Stomach (tissue), 4 donors: Measurements from ENCODE around the gene CIROP.

Experiments
- EP300 ChIP-seq: sonication (generic); formaldehyde crosslinking; IDR thresholded peaks from one replicate; pipeline ENCODE4 v1.6.1; 2017; ENCODE audit warnings: antibody characterized with exemption
- POLR2A ChIP-seq, 4 donors: fragments of 450-650 bp; IDR thresholded peaks; one replicate each; pipeline ENCODE4 v1.6.1; 2016; ENCODE audit warnings: antibody characterized with exemption in 4 of 4, control low read depth in 2 of 4, mild to moderate bottlenecking in 1 of 4, moderate library complexity in 1 of 4
- POLR2AphosphoS5 ChIP-seq, 3 donors: sonication (generic); formaldehyde crosslinking; IDR thresholded peaks; one replicate each; pipeline ENCODE4 v1.6.1; 2016; ENCODE audit warnings: antibody characterized with exemption in 3 of 3
- TF ChIP-seq, protein P1 (sequence below), 7 experiments: fragments of 450-650 bp in 4 of 7; fragments of 200-600 bp in 3 of 7; sonication (generic) in 3 of 7; IDR thresholded peaks; one replicate each; pipeline ENCODE4 v1.5.1; 2016 to 2019; ENCODE audit warnings: antibody characterized with exemption in 7 of 7, control low read depth in 2 of 7, mild to moderate bottlenecking in 1 of 7

DNA sequence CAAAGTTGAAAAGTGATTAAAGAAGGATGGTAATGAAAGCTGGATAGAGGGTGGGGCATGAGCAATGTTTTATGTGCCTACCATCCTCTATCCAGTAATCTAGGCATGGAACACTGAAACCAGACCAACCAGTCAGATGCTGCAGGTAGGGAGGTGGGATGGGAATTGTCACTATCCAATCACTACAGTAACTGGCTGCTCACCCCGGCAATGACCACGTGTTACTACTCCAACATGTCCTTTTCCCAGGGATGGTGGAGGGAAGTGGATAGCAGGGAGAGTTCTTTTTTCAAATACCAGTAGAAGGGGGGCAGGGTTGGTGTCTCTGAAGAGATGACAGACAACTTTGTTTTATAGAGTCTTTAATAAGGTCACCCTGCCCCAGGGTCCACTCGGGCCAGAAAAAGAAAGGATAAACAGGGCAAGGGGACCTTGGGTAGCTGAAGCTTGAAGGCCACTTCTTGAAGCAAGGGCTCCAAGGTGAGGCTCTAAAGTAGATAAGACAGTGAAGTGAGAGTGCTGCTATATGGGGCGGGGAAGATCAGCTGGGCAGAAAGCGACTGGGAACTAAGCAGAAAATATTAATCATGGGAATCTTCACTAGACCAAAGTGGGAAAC is 32.8 kb downstream of the CIROP start:
- TF ChIP-seq, protein P1, sequence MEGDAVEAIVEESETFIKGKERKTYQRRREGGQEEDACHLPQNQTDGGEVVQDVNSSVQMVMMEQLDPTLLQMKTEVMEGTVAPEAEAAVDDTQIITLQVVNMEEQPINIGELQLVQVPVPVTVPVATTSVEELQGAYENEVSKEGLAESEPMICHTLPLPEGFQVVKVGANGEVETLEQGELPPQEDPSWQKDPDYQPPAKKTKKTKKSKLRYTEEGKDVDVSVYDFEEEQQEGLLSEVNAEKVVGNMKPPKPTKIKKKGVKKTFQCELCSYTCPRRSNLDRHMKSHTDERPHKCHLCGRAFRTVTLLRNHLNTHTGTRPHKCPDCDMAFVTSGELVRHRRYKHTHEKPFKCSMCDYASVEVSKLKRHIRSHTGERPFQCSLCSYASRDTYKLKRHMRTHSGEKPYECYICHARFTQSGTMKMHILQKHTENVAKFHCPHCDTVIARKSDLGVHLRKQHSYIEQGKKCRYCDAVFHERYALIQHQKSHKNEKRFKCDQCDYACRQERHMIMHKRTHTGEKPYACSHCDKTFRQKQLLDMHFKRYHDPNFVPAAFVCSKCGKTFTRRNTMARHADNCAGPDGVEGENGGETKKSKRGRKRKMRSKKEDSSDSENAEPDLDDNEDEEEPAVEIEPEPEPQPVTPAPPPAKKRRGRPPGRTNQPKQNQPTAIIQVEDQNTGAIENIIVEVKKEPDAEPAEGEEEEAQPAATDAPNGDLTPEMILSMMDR (IDR thresholded peaks at IDR 0.05), result no peak
- TF ChIP-seq POLR2A (IDR thresholded peaks at IDR 0.05) (no peak), POLR2AphosphoS5 (IDR thresholded peaks at IDR 0.05) (no peak), EP300 (no peak)
